HL-60 (cell line): ENCODE measurements around the gene AZIN2.

Experiments used
- DNase-seq, 2 experiments: peaks; one replicate each; pipeline ENCODE4 v3.0.0-alpha.2; 2010 to 2020; ENCODE audit warnings: low read depth in 1 of 2, low spot score in 1 of 2
- H3K27ac ChIP-seq: fragments of 250-450 bp; sonication (Bioruptor Pico); replicated peaks from 2 replicates; pipeline ENCODE4 v1.5.1; 2020; ENCODE audit warnings: mild to moderate bottlenecking, moderate library complexity
- H3K27me3 ChIP-seq: fragments of 250-450 bp; sonication (Bioruptor Pico); 2 replicates; pipeline ENCODE4 v1.5.1; 2021; ENCODE audit warnings: mild to moderate bottlenecking, moderate library complexity; ENCODE audit not compliant: insufficient read depth, poor library complexity, severe bottlenecking
- H3K4me3 ChIP-seq: replicated peaks from 2 replicates; pipeline ENCODE4 v1.5.1; 2011; ENCODE audit warnings: mild to moderate bottlenecking, control low read depth, low read length; ENCODE audit not compliant: insufficient read depth
- CTCF ChIP-seq: IDR thresholded peaks from one replicate; pipeline ENCODE4 v1.5.1; 2011; ENCODE audit warnings: low read length, control low read depth, inconsistent platforms; ENCODE audit not compliant: insufficient read depth
- GABPA ChIP-seq: IDR thresholded peaks from 2 replicates; pipeline ENCODE4 v1.6.1; 2012; ENCODE audit warnings: low read depth
- POLR2AphosphoS5 ChIP-seq: IDR thresholded peaks from 2 replicates; pipeline ENCODE4 v1.6.1; 2012; ENCODE audit warnings: low read depth
- REST ChIP-seq: IDR thresholded peaks from 2 replicates; pipeline ENCODE4 v1.6.1; 2012; ENCODE audit warnings: low read depth; ENCODE audit not compliant: insufficient replicate concordance
- SPI1 ChIP-seq: IDR thresholded peaks from 2 replicates; pipeline ENCODE4 v1.6.1; 2012; ENCODE audit warnings: low read depth, mild to moderate bottlenecking, borderline replicate concordance

AZIN2 gene

GRCh38 chr1:33155877-33156538, 75.1 kb downstream of the AZIN2 start:
- H3K27me3 ChIP-seq, result no peaks in the 10 kb centered on the region
- TF ChIP-seq REST, result no peak
- no peak for TF ChIP-seq CTCF
- TF ChIP-seq POLR2AphosphoS5, result no peak
- no peak; the same call in 1 of the 2 replicates for TF ChIP-seq SPI1
- no peak for TF ChIP-seq GABPA
- DNase-seq, result no peak
- no peak overlapping the region for H3K27ac ChIP-seq
- H3K4me3 ChIP-seq, result no peak overlapping the region

GRCh38 chr1:33157131-33157530, 76.2 kb downstream of the AZIN2 start:
- H3K27ac ChIP-seq, result no peak overlapping the region
- TF ChIP-seq REST (no peak), SPI1 (no peak), GABPA (no peak), POLR2AphosphoS5 (no peak), CTCF (no peak)
- no peaks in the 10 kb centered on the region for H3K27me3 ChIP-seq
- DNase-seq, result no peak
- no peak overlapping the region for H3K4me3 ChIP-seq

- DNase-seq, result no peak
- Histone ChIP-seq H3K4me3 (no peak overlapping the region), H3K27me3 (no peaks in the 10 kb centered on the region), H3K27ac (no peak overlapping the region)
- TF ChIP-seq CTCF (no peak), SPI1 (no peak), REST (no peak), POLR2AphosphoS5 (no peak), GABPA (no peak)
Measured at GRCh38 chr1:33158366-33158765, 77.4 kb downstream of the AZIN2 start.
